Small intestine (tissue), 7 donors: ENCODE measurements around the gene MED26. TPM values are rescaled to one million over a fixed set of nuclear protein-coding genes. Genes with fewer than 3 reads are reported as not detected.

Source experiments
- DNase-seq, 2 donors: peaks; one replicate each; pipeline versions ENCODE4 v3.0.0 to v3.0.0-alpha.2; 2013
- FAIRE-seq: peaks from 2 replicates; lab custom pipeline; 2012; peaks lifted over from hg19 to GRCh38; lab: Jason Lieb, UNC
- H3K27ac ChIP-seq, 3 donors: one replicate each; pipeline ENCODE4 v1.5.1; 2013; ENCODE audit warnings: low read length in 2 of 3, mild to moderate bottlenecking in 2 of 3, control low read depth in 1 of 3, inconsistent platforms in 1 of 3, low read depth in 1 of 3, moderate library complexity in 1 of 3
- H3K27me3 ChIP-seq, 3 donors: one replicate each; pipeline ENCODE4 v1.6.1; 2013; ENCODE audit warnings: low read length in 3 of 3, inconsistent platforms in 1 of 3; ENCODE audit not compliant: control insufficient read depth in 3 of 3, insufficient read depth in 3 of 3
- H3K36me3 ChIP-seq, 3 donors: one replicate each; pipeline ENCODE4 v1.6.1; 2013; ENCODE audit warnings: low read length in 3 of 3, inconsistent platforms in 1 of 3, low read depth in 1 of 3, mild to moderate bottlenecking in 1 of 3, moderate library complexity in 1 of 3; ENCODE audit not compliant: control insufficient read depth in 3 of 3, insufficient read depth in 2 of 3
- H3K4me1 ChIP-seq, 3 donors: one replicate each; pipeline ENCODE4 v1.6.1; 2013; ENCODE audit warnings: low read length in 2 of 3, inconsistent platforms in 1 of 3, low read depth in 1 of 3, mild to moderate bottlenecking in 1 of 3, moderate library complexity in 1 of 3; ENCODE audit not compliant: control insufficient read depth in 3 of 3, insufficient read depth in 2 of 3
- H3K4me3 ChIP-seq, 3 donors: one replicate each; pipeline ENCODE4 v1.5.1; 2013; ENCODE audit warnings: low read length in 3 of 3, control low read depth in 1 of 3, inconsistent platforms in 1 of 3, low read depth in 1 of 3, mild to moderate bottlenecking in 1 of 3, moderate library complexity in 1 of 3
- H3K9me3 ChIP-seq, 2 donors: one replicate each; pipeline ENCODE4 v1.6.1; 2013; ENCODE audit warnings: low read depth in 1 of 2, low read length in 1 of 2; ENCODE audit not compliant: control insufficient read depth in 2 of 2, insufficient read depth in 1 of 2
- whole genome bisulfite sequencing, 3 donors: extraction: QIAGEN DNeasy Blood & Tissue Kit; methylation state at CpG; one replicate each; pipeline ENCODE4 v1.1.7; 2013; 5-methylcytosine and 5-hydroxymethylcytosine counted together
- polyA plus RNA-seq, 4 donors: library from polyadenylated mRNA; stranded (reverse) in 3 of 4; unstranded in 1 of 4; fragments of 200-250 nt in 3 of 4; fragments of 120-200 nt in 1 of 4; gene quantifications; one replicate each; pipeline versions ENCODE4 v1.2.1 to v1.2.3, GENCODE V29; 2013
- donor health status: healthy with polysubstance abuse.
- donor health status: control.
- donor health status: control.
- donor health status: Bipolar disorder and iron deficiency.
- donor health status: healthy.

MED26 gene
- polyA plus RNA-seq, 4 donors = 4.6 to 7.9 (median 5.4) TPM

DNA sequence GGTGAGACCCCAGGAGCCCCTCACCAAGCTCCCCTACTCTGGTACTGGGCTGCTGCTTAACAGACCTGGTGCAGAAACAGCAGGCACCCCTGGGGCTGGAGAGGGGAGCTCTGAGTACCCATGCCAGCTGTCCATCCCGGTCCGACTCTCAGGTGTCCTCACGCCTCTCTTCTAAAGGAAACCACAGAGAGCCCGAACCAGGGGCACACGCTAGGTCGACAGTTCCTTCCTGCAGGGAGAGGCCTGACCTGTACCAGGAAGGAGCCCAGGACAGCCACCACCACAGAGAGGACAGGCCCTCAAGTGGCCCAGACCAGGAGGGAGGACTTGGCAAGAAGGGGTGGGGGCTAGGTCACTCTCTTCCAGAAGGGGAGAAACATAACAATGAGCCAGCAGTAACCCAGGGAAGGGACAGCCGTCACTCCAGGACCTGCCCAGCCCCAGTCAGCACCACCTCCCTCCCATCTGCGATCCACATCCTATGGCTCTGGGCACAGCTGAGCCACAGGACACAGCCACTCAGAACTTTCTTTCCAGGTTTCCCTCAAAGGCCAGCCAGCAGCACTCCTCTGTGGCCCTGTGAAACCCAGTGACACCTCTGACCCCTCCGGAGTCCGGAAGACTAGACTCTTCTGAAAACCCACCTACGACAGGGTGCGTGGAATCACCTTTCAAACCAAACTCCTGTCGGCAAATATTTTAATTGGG is 42.8 kb downstream of the MED26 start:
- H3K27ac ChIP-seq = peak overlapping the region; percentile 68 to 89 (median 81)
- peaks cover 9 to 36% (median 16%) of the 10 kb centered on the region in 3 donors for H3K4me1 ChIP-seq
- H3K27me3 ChIP-seq = no peaks in the 10 kb centered on the region
- WGBS, 3 donors = 64 to 76% (median 69%) methylated on average over 13 of the region's 13 CpGs
- H3K9me3 ChIP-seq = no peaks in the 10 kb centered on the region
- H3K4me3 ChIP-seq = peak overlapping the region in 1 of 3 donors; percentile 18
- FAIRE-seq (no peak), DNase-seq (no peak)
- H3K36me3 ChIP-seq = peaks cover 0 to 44% (median 0%) of the 10 kb centered on the region in 3 donors

DNA sequence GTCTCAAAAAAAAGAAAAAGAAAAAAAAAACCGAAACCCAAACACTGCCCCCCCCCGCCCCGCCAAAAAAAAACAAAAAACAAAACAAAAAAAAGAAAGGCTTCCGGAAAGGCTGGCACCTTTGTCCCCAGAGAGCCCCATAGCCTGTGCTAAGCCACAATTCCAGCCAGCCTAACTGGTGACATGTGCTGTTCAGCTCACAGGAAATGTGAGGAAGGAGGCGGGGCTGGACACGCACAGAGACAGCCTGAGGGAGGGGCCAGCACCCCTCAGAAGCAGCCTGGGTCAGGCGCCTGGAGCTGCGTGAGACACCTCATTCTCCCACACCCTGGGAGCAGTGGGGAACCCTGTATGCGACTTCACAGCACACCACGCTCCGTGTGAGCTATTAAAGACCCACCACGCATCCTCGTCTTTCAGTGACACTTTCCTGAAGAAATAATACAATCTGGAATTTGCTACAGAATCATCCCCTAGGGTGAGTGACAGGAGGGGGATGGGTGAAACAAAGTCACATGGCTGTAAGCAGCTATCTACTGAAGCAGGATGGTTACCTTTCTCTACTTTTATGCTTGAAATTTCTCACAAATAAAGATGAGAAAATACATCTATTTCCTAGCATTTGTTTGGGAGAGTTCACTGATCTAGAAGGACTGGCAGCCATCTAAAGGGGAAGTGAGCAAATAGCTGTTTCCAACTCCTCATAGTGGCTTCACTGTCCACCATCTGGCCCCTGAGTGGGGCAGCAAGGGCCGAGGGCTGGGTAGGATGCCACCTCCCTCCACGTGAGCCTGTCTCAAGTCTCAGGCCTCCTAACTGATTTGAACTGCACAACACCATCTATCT is 43.5 kb downstream of the MED26 start:
- FAIRE-seq (no peak), DNase-seq (peak; percentile 78 to 90)
- Histone ChIP-seq H3K27ac (peak overlapping the region; percentile 8 to 89 (median 81)), H3K9me3 (no peaks in the 10 kb centered on the region), H3K4me3 (peak overlapping the region in 2 of 3 donors; percentile 17 to 18), H3K27me3 (no peaks in the 10 kb centered on the region), H3K4me1 (peaks cover 9 to 36% (median 16%) of the 10 kb centered on the region in 3 donors), H3K36me3 (peaks cover 0 to 48% (median 0%) of the 10 kb centered on the region in 3 donors)
- 4 to 9% (median 4%) methylated on average over 15 of the region's 15 CpGs for WGBS, 3 donors

GRCh38 chr19:16582486-16583261 is 45.3 kb downstream of the MED26 start:
- no peak for DNase-seq
- peak overlapping the region in 1 of 3 donors; percentile 73 for H3K27ac ChIP-seq
- H3K27me3 ChIP-seq = no peaks in the 10 kb centered on the region
- peaks cover 9 to 27% (median 16%) of the 10 kb centered on the region in 3 donors for H3K4me1 ChIP-seq
- no peak for FAIRE-seq
- H3K36me3 ChIP-seq = peaks cover 0 to 66% (median 2%) of the 10 kb centered on the region in 3 donors
- H3K9me3 ChIP-seq = no peaks in the 10 kb centered on the region
- no peak overlapping the region for H3K4me3 ChIP-seq
- WGBS, 3 donors = 85 to 91% (median 88%) methylated on average over 10 of the region's 10 CpGs

GRCh38 chr19:16581971-16582343 is 46.0 kb downstream of the MED26 start:
- H3K36me3 ChIP-seq = peaks cover 2 to 69% (median 4%) of the 10 kb centered on the region in 3 donors
- no peaks in the 10 kb centered on the region for H3K27me3 ChIP-seq
- DNase-seq (no peak), FAIRE-seq (no peak)
- H3K4me3 ChIP-seq = no peak overlapping the region
- H3K4me1 ChIP-seq = peaks cover 9 to 26% (median 15%) of the 10 kb centered on the region in 3 donors
- 77 to 89% (median 81%) methylated on average over 6 of the region's 6 CpGs for WGBS, 3 donors
- no peaks in the 10 kb centered on the region for H3K9me3 ChIP-seq
- H3K27ac ChIP-seq = peak overlapping the region in 2 of 3 donors; percentile 14 to 21

DNA sequence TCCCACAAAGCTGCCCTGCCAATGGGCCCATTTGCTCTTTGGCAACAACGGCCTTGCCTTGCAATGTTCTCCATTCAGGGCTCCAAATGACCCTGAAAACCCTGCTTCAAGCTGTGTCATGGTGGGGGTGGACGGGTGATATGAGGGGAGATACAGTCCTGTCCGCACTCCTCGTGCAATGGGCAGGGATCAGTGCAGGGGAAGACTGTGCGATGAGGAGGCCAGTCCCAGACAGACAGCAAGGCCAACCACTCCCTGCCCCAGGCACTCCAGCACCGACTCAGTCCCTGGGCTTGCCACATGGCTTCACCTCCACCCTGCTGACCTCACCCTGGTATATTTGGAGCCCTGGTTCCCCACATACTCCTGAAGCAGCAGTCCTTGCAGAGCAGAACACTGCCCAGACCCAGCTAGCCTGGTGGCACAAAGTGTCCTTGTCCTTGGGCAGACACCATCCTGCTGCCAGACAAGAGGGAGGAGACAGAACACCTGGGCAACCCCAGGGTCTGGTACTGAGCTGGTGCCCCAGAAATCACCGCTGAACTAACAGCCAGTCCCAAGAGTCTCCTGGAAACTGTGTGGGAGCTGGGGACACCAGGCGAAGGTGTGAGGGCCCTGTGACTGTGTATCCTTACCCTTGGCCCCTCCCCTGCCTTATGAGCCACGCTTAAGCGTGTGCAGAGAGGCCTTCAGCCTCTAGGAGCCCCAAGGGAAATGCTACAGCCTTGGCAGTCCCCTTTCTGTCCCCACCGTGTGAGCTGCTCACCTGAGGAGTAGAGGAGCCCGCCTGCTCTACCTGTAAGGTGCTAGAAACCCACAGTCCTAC is 46.6 kb downstream of the MED26 start:
- Histone ChIP-seq H3K27me3 (no peaks in the 10 kb centered on the region), H3K4me1 (peaks cover 9 to 23% (median 13%) of the 10 kb centered on the region in 3 donors), H3K4me3 (no peak overlapping the region), H3K27ac (peak overlapping the region in 2 of 3 donors; percentile 14 to 21), H3K36me3 (peaks cover 5 to 73% (median 10%) of the 10 kb centered on the region in 3 donors), H3K9me3 (no peaks in the 10 kb centered on the region)
- DNase-seq (no peak), FAIRE-seq (no peak)
- WGBS, 3 donors = 72 to 78% (median 78%) methylated on average over 12 of the region's 12 CpGs

DNA sequence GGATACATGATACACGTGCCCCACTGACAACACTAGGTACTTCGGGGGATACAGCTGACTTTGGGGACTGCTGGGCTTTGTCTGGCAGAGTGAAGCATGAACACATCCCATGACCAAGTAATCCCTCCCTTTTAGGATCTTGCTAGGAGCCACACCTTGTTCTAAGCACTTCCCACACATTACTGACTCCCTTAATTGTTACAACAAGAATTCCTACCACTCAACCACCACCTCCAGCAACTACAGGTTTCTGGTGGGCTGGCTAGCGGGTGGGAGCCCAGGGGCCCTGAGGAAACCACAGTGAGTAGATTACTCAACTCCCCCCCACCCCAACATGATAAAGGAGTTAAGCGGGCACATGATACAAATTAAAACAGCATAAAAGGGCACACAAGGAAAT is 48.6 kb downstream of the MED26 start:
- no peaks in the 10 kb centered on the region for H3K9me3 ChIP-seq
- peaks cover 4 to 8% (median 7%) of the 10 kb centered on the region in 3 donors for H3K4me1 ChIP-seq
- no peak overlapping the region for H3K4me3 ChIP-seq
- no peak for DNase-seq
- no peak for FAIRE-seq
- no peaks in the 10 kb centered on the region for H3K27me3 ChIP-seq
- 82 to 90% (median 82%) methylated on average over 4 of the region's 4 CpGs for WGBS, 3 donors
- H3K36me3 ChIP-seq = peaks cover 6 to 78% (median 17%) of the 10 kb centered on the region in 3 donors
- no peak overlapping the region for H3K27ac ChIP-seq

GRCh38 chr19:16577531-16577985 is 50.4 kb downstream of the MED26 start:
- Histone ChIP-seq H3K27ac (peak overlapping the region in 1 of 3 donors; percentile 11), H3K9me3 (no peaks in the 10 kb centered on the region), H3K4me3 (no peak overlapping the region), H3K4me1 (peaks cover 0 to 12% (median 0%) of the 10 kb centered on the region in 3 donors), H3K36me3 (peaks cover 6 to 73% (median 17%) of the 10 kb centered on the region in 3 donors), H3K27me3 (no peaks in the 10 kb centered on the region)
- no peak for FAIRE-seq
- no peak for DNase-seq
- WGBS, 3 donors = 85 to 90% (median 87%) methylated on average over 12 to 17 of the region's 17 CpGs
